Stimulated activated CD8-positive, alpha-beta memory T cell treated with anti-CD3 and anti-CD28 coated beads, Interleukin-4, amount 100 ng/mL, for 48 hours (primary cell): ENCODE measurements around the gene BICDL1.
A peak's percentile ranks its signal among the peaks of the same experiment; 100 is the strongest.

ENCODE experiments used
- DNase-seq: peaks from one replicate; pipeline ENCODE4 v3.0.0-alpha.2; 2020

The BICDL1 gene

GRCh38 chr12:120085920-120086645 is 97.0 kb downstream of the BICDL1 start:
- DNase-seq = no peak

- peak; percentile 99 for DNase-seq
These were observed 98.0 kb downstream of the BICDL1 start for GRCh38 chr12:120086801-120087621.

- DNase-seq = no peak
These were observed 100.1 kb downstream of the BICDL1 start for GRCh38 chr12:120089105-120089504.

GRCh38 chr12:120089796-120090195 is 100.8 kb downstream of the BICDL1 start:
- no peak for DNase-seq

GRCh38 chr12:120090206-120090605 is 101.2 kb downstream of the BICDL1 start:
- no peak for DNase-seq

GRCh38 chr12:120090626-120091295 is 101.7 kb downstream of the BICDL1 start:
- DNase-seq = no peak

- DNase-seq = no peak
These were observed 102.5 kb downstream of the BICDL1 start for GRCh38 chr12:120091371-120092090.

GRCh38 chr12:120092551-120093335 is 103.7 kb downstream of the BICDL1 start:
- DNase-seq = no peak

GRCh38 chr12:120093336-120093591 is 104.2 kb downstream of the BICDL1 start:
- DNase-seq = no peak

GRCh38 chr12:120093592-120094355 is 104.7 kb downstream of the BICDL1 start:
- DNase-seq = no peak

GRCh38 chr12:120094485-120094884 is 105.4 kb downstream of the BICDL1 start:
- no peak for DNase-seq

GRCh38 chr12:120095331-120095730 is 106.3 kb downstream of the BICDL1 start:
- DNase-seq = no peak

- no peak for DNase-seq
These were observed 106.7 kb downstream of the BICDL1 start for GRCh38 chr12:120095736-120096135.

- DNase-seq = no peak
These were observed 107.7 kb downstream of the BICDL1 start for GRCh38 chr12:120096671-120097202.

- no peak for DNase-seq
These were observed 109.9 kb downstream of the BICDL1 start for GRCh38 chr12:120098756-120099470.

GRCh38 chr12:120099738-120100137 is 110.7 kb downstream of the BICDL1 start:
- DNase-seq = no peak

GRCh38 chr12:120100630-120101029 is 111.6 kb downstream of the BICDL1 start:
- DNase-seq = no peak

GRCh38 chr12:120101182-120101581 is 112.1 kb downstream of the BICDL1 start:
- no peak for DNase-seq

GRCh38 chr12:120101617-120102016 is 112.6 kb downstream of the BICDL1 start:
- no peak for DNase-seq

- DNase-seq = no peak
These were observed 113.4 kb downstream of the BICDL1 start for GRCh38 chr12:120102189-120103043.
